ENCODE data around the gene FLT4. TPM values are rescaled to one million over a fixed set of nuclear protein-coding genes. Genes with fewer than 3 reads are reported as not detected.

Gene FLT4
- total and polyA plus RNA-seq, 2 experiments from 2014 or later = 3.4 to 13.8 TPM

- H3F3A ChIP-seq (replicated peaks; ENCODE audit: low read depth) = no peaks in the 10 kb centered on the region
- H3K27me3 Mint-ChIP-seq (ENCODE audit: insufficient read depth, low read depth, poor library complexity) = peaks cover 7% of the 10 kb centered on the region
- H3K4me1 ChIP-seq (ENCODE audit: insufficient read depth) = no peaks in the 10 kb centered on the region
- H3K27me3 ChIP-seq (ENCODE audit: insufficient read depth) = no peaks in the 10 kb centered on the region
- H3K9me3 Mint-ChIP-seq = peaks cover 10% of the 10 kb centered on the region; the same call in 2 of the 3 replicates
- no peaks in the 10 kb centered on the region for H4K20me1 ChIP-seq (replicated peaks; ENCODE audit: insufficient read depth)
- H3K79me2 ChIP-seq (replicated peaks; ENCODE audit: insufficient read depth) = no peaks in the 10 kb centered on the region
- TF ChIP-seq ZNF331 (CRISPR knock-in tag; IDR thresholded peaks at IDR 0.05; ENCODE audit: low read depth) = no peak
- no peaks in the 10 kb centered on the region for H3K9me2 ChIP-seq (ENCODE audit: insufficient read depth)
- no peaks in the 10 kb centered on the region for H3K36me3 ChIP-seq (ENCODE audit: insufficient read depth)
- H3K4me2 ChIP-seq = no peak overlapping the region
- no peak overlapping the region for H3K27ac Mint-ChIP-seq
- no peak overlapping the region for H3K27ac ChIP-seq (ENCODE audit: low read depth)
- peaks cover 3% of the 10 kb centered on the region; the same call in 2 of the 3 replicates for H3K4me1 Mint-ChIP-seq
- no peaks in the 10 kb centered on the region; the same call in 2 of the 3 replicates for H3K36me3 Mint-ChIP-seq (ENCODE audit: low read depth)
- DNase-seq (ENCODE audit: low spot score) = no peak
- H2AFZ ChIP-seq = no peak overlapping the region
- peak; percentile 37 for ATAC-seq
- H3K4me3 ChIP-seq = no peak overlapping the region
- H3K4me3 Mint-ChIP-seq = no peak overlapping the region
These were observed 11.3 kb downstream of the FLT4 start for GRCh38 chr5:180637962-180638680.

GRCh38 chr5:180636403-180637075, 12.9 kb downstream of the FLT4 start:
- no peaks in the 10 kb centered on the region; the same call in 2 of the 3 replicates for H3K36me3 Mint-ChIP-seq (ENCODE audit: low read depth)
- Histone ChIP-seq H3K36me3 (ENCODE audit: insufficient read depth) (no peaks in the 10 kb centered on the region), H3K4me1 (ENCODE audit: insufficient read depth) (no peaks in the 10 kb centered on the region), H3K9me2 (ENCODE audit: insufficient read depth) (no peaks in the 10 kb centered on the region), H3F3A (replicated peaks; ENCODE audit: low read depth) (no peaks in the 10 kb centered on the region), H3K27me3 (ENCODE audit: insufficient read depth) (no peaks in the 10 kb centered on the region), H3K4me3 (no peak overlapping the region), H2AFZ (no peak overlapping the region), H3K79me2 (replicated peaks; ENCODE audit: insufficient read depth) (no peaks in the 10 kb centered on the region), H3K27ac (ENCODE audit: low read depth) (no peak overlapping the region), H4K20me1 (replicated peaks; ENCODE audit: insufficient read depth) (no peaks in the 10 kb centered on the region), H3K4me2 (no peak overlapping the region)
- ATAC-seq (no peak), DNase-seq (ENCODE audit: low spot score) (no peak)
- H3K4me3 Mint-ChIP-seq = no peak overlapping the region
- peaks cover 7% of the 10 kb centered on the region for H3K27me3 Mint-ChIP-seq (ENCODE audit: insufficient read depth, low read depth, poor library complexity)
- H3K4me1 Mint-ChIP-seq = peaks cover 11% of the 10 kb centered on the region
- H3K9me3 Mint-ChIP-seq = peaks cover 10% of the 10 kb centered on the region; the same call in 2 of the 3 replicates
- no peak overlapping the region for H3K27ac Mint-ChIP-seq
- no peak for TF ChIP-seq CTCF (conservative IDR thresholded peaks at IDR 0.05; ENCODE audit: low read depth in 2 of 2)
- no peak for TF ChIP-seq REST (IDR thresholded peaks at IDR 0.05; ENCODE audit: unreplicated experiment)
- no peak for TF ChIP-seq ZNF462 (CRISPR knock-in tag; IDR thresholded peaks at IDR 0.05)
- TF ChIP-seq CREB1 (CRISPR knock-in tag; IDR thresholded peaks at IDR 0.05; ENCODE audit: low read depth) = no peak
- no peak for TF ChIP-seq EZH2 (IDR thresholded peaks at IDR 0.05; ENCODE audit: low read depth, unreplicated experiment)
- no peak for TF ChIP-seq JUNB (IDR thresholded peaks at IDR 0.05; ENCODE audit: unreplicated experiment)
- TF ChIP-seq POLR2AphosphoS5 (IDR thresholded peaks at IDR 0.05; ENCODE audit: low read depth) = no peak
